Thymus (tissue), 11 donors: ENCODE results near the gene HPCAL1. TPM values are rescaled to one million over a fixed set of nuclear protein-coding genes. Genes with fewer than 3 reads are reported as not detected.
"Not testable (repeated sequence)": the region's sequence is repeated elsewhere in the genome, so short reads cannot be mapped to it uniquely, and the experiment has no call there.

ENCODE experiments used
- DNase-seq, 9 donors: peaks; one replicate each; pipeline ENCODE4 v3.0.0-alpha.2; 2013; ENCODE audit warnings: low spot score in 9 of 9, low read depth in 6 of 9, missing footprints in 1 of 9
- H3K27ac ChIP-seq, 2 donors: one replicate each; pipeline ENCODE4 v1.5.1; 2013; ENCODE audit warnings: control low read depth in 1 of 2, low read depth in 1 of 2, low read length in 1 of 2, mild to moderate bottlenecking in 1 of 2, moderate library complexity in 1 of 2
- H3K27me3 ChIP-seq, 2 donors: one replicate each; pipeline ENCODE4 v1.5.1; 2013; ENCODE audit warnings: low read length in 1 of 2; ENCODE audit not compliant: control insufficient read depth in 2 of 2, insufficient read depth in 1 of 2
- H3K36me3 ChIP-seq, 2 donors: one replicate each; pipeline ENCODE4 v1.5.1; 2013; ENCODE audit warnings: low read length in 1 of 2, mild to moderate bottlenecking in 1 of 2, moderate library complexity in 1 of 2; ENCODE audit not compliant: control insufficient read depth in 2 of 2, insufficient read depth in 2 of 2
- H3K4me1 ChIP-seq, 2 donors: one replicate each; pipeline ENCODE4 v1.5.1; 2013; ENCODE audit warnings: low read length in 2 of 2; ENCODE audit not compliant: control insufficient read depth in 2 of 2, insufficient read depth in 2 of 2
- H3K4me3 ChIP-seq, 2 donors: one replicate each; pipeline ENCODE4 v1.5.1; 2013; ENCODE audit warnings: low read length in 2 of 2, control low read depth in 1 of 2, mild to moderate bottlenecking in 1 of 2
- H3K9me3 ChIP-seq, 2 donors: one replicate each; pipeline ENCODE4 v1.5.1; 2013; ENCODE audit warnings: low read length in 1 of 2, mild to moderate bottlenecking in 1 of 2; ENCODE audit not compliant: control insufficient read depth in 2 of 2, insufficient read depth in 1 of 2
- WGBS: extraction: QIAGEN DNeasy Blood & Tissue Kit; methylation state at CpG from one replicate; pipeline ENCODE4 v1.1.7; 2013; 5-methylcytosine and 5-hydroxymethylcytosine counted together
- polyA plus RNA-seq: library from polyadenylated mRNA; stranded (reverse); fragments of 200-250 nt; gene quantifications from one replicate; pipeline ENCODE4 v1.2.3, GENCODE V29; 2013
- total RNA-seq: library from RNA; stranded (reverse); fragments of 120-200 nt; gene quantifications from one replicate; pipeline ENCODE4 v1.2.4, GENCODE V29; 2013
- donor health status: healthy.

Gene HPCAL1
- total and polyA plus RNA-seq, 2 donors, result 12.6 to 47.9 TPM

DNA sequence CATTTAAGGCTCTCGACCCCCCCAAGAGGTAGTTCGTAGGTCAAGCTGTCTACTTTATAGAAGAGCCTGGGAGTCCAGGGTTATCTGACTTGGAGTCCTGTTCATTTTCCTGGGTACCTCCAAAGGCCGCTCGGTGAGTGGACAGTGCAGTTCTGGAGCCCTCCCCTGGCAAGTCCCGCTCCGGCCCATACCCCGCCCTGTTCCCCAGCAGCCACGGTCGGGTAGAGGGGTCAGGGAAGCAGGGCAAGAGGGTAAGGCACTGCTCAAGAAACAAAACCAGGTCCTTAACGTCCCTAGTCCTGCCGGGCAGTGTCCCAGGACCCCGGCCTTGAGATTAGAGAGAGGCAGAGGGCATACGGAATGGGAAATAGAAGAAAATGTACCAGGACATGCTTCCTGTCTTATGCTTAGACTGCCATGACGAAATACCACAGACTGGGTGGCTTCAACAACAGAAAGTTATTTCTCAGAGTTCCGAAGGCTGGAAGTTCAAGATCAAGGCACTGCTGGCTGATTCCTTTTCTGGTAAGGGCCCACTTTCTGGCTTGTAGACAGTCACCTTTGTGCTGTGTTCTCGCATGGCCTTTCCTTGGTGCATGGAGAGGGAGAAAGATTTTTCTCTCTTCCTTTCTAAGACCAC lies 5.4 kb upstream of the HPCAL1 start:
- no peak overlapping the region for H3K4me3 ChIP-seq
- H3K9me3 ChIP-seq, result peaks cover 0 to 4% of the 10 kb centered on the region in 2 donors
- WGBS, result 96% methylated on average over 16 of the region's 16 CpGs
- H3K27ac ChIP-seq, result no peak overlapping the region
- no peak for DNase-seq
- H3K36me3 ChIP-seq, result no peaks in the 10 kb centered on the region
- peaks cover 15 to 29% of the 10 kb centered on the region in 2 donors for H3K4me1 ChIP-seq
- no peaks in the 10 kb centered on the region for H3K27me3 ChIP-seq

- WGBS, result 31% methylated on average over 7 of the region's 7 CpGs
Observed at GRCh38 chr2:10297959-10298531, 4.7 kb upstream of the HPCAL1 start.

GRCh38 chr2:10298777-10299176 lies 3.9 kb upstream of the HPCAL1 start:
- H3K4me1 ChIP-seq, result peaks cover 15 to 37% of the 10 kb centered on the region in 2 donors
- H3K27ac ChIP-seq, result not testable (repeated sequence)

More at GRCh38 chr2:10297959-10298531, 4.7 kb upstream of the HPCAL1 start:
- no peak overlapping the region for H3K27ac ChIP-seq
- no peaks in the 10 kb centered on the region for H3K36me3 ChIP-seq
- H3K27me3 ChIP-seq, result peaks cover 0 to under 1% of the 10 kb centered on the region in 2 donors
- peaks cover 0 to 4% of the 10 kb centered on the region in 2 donors for H3K9me3 ChIP-seq
- no peak overlapping the region for H3K4me3 ChIP-seq
- peaks cover 15 to 29% of the 10 kb centered on the region in 2 donors for H3K4me1 ChIP-seq
- peak in 1 of 9 donors; percentile 48 for DNase-seq

GRCh38 chr2:10300328-10300920 lies 2.3 kb upstream of the HPCAL1 start:
- peaks cover 29 to 53% of the 10 kb centered on the region in 2 donors for H3K4me1 ChIP-seq
- H3K4me3 ChIP-seq, result no peak overlapping the region
- H3K27me3 ChIP-seq, result peaks cover 0 to 22% of the 10 kb centered on the region in 2 donors
- no peak for DNase-seq
- 51% methylated on average over 3 of the region's 3 CpGs for WGBS
- peak overlapping the region in 1 of 2 donors; percentile 25 for H3K27ac ChIP-seq
- H3K9me3 ChIP-seq, result peaks cover 0 to 6% of the 10 kb centered on the region in 2 donors
- no peaks in the 10 kb centered on the region for H3K36me3 ChIP-seq

More at GRCh38 chr2:10298777-10299176, 3.9 kb upstream of the HPCAL1 start:
- not testable (repeated sequence) for H3K9me3 ChIP-seq, DNase-seq, H3K27me3 ChIP-seq, H3K36me3 ChIP-seq, H3K4me3 ChIP-seq

- 70% methylated on average over 22 of the region's 22 CpGs for WGBS
- no peaks in the 10 kb centered on the region for H3K36me3 ChIP-seq
- peaks cover 0 to 22% of the 10 kb centered on the region in 2 donors for H3K27me3 ChIP-seq
- peaks cover 32 to 61% of the 10 kb centered on the region in 2 donors for H3K4me1 ChIP-seq
- H3K27ac ChIP-seq, result peak overlapping the region; percentile 59 to 80
- H3K4me3 ChIP-seq, result peak overlapping the region in 1 of 2 donors; percentile 47
- peak in 1 of 9 donors; percentile 38 for DNase-seq
- peaks cover 0 to 6% of the 10 kb centered on the region in 2 donors for H3K9me3 ChIP-seq
Observed at GRCh38 chr2:10300997-10301940, 1.4 kb upstream of the HPCAL1 start.

DNA sequence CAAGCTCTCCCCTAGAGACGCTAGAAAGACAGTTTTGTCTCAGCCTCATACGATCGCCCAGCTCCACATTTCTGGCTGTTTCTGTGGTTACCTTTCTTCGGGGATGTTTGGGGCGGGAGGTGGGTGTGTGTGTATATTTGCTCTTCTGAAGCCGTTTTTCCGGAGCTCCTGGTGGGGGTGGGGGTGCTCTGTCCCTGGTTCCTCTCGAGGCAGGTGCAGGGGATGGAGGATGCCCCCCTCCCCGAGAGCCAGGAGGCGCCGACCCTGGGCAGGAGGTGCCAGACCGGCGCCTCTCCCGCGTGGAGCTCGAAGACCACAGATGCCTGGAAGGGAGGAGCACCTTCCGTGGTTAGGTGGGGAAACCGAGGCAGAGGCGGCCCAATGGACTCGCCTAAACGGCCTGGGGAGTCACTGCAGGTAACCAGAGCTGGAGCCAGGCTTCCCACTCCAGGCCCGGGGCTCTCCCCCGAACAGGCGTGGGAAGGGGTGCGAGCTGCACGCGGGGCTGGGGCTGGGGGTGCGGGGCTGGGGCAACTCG lies 694 bp upstream of the HPCAL1 start:
- WGBS, result 4% methylated on average over 29 of the region's 29 CpGs
- H3K9me3 ChIP-seq, result peaks cover 0 to 6% of the 10 kb centered on the region in 2 donors
- peaks cover 0 to 22% of the 10 kb centered on the region in 2 donors for H3K27me3 ChIP-seq
- peak overlapping the region; percentile 59 to 92 for H3K27ac ChIP-seq
- no peaks in the 10 kb centered on the region for H3K36me3 ChIP-seq
- H3K4me1 ChIP-seq, result peaks cover 32 to 69% of the 10 kb centered on the region in 2 donors
- peak overlapping the region; percentile 47 to 85 for H3K4me3 ChIP-seq
- DNase-seq, result peak in 1 of 9 donors; percentile 47

DNA sequence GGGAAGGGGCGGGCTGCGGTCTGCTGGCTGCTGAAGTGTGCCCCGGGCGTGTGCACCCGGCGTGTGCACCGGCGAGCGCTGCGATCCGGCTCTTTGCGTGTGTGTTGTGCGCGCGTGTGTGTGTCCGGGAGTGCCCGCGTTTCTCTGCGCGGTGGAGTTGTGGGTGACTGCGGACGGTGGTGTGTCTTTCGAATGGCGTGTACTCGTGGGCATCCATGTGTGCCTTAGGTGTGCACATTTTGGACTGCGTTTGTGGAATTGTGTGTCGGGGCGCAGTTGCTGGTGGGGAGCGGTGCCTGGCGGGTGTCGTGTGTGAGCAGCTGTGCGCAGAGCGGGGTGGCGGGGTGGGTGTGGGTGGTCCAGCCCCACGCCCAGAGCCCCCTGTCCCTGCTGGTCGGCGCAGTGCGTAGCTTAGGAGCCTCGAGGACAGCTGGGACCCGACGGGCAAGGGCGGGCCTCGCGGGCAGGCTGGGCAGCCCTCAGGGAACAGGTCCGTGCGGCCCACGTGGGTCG lies 533 bp downstream of the HPCAL1 start:
- peaks cover 29 to 64% of the 10 kb centered on the region in 2 donors for H3K4me1 ChIP-seq
- peak in 4 of 9 donors; percentile 31 to 70 (median 38) for DNase-seq
- no peaks in the 10 kb centered on the region for H3K36me3 ChIP-seq
- peak overlapping the region; percentile 64 to 85 for H3K4me3 ChIP-seq
- under 1% methylated on average over 48 of the region's 48 CpGs for WGBS
- H3K27me3 ChIP-seq, result peaks cover 0 to 22% of the 10 kb centered on the region in 2 donors
- peaks cover 0 to 6% of the 10 kb centered on the region in 2 donors for H3K9me3 ChIP-seq
- H3K27ac ChIP-seq, result peak overlapping the region in 1 of 2 donors; percentile 77

GRCh38 chr2:10303694-10304378 lies 1.1 kb downstream of the HPCAL1 start:
- DNase-seq, result peak in 3 of 9 donors; percentile 45 to 76 (median 59)
- Histone ChIP-seq H3K9me3 (peaks cover 0 to 6% of the 10 kb centered on the region in 2 donors), H3K36me3 (no peaks in the 10 kb centered on the region), H3K27me3 (peaks cover 0 to 22% of the 10 kb centered on the region in 2 donors), H3K4me3 (peak overlapping the region; percentile 64 to 85), H3K27ac (no peak overlapping the region), H3K4me1 (peaks cover 28 to 62% of the 10 kb centered on the region in 2 donors)
- under 1% methylated on average over 53 of the region's 53 CpGs for WGBS
